B cell (primary cell): ENCODE results near the gene PPP2R2D. TPM values are rescaled to one million over a fixed set of nuclear protein-coding genes. Genes with fewer than 3 reads are reported as not detected.

ENCODE experiments used
- ATAC-seq: fragments of 200-7000 bp; cut with Tn5 transposase; one replicate; pipeline ENCODE4 v1.10.0; 2021; ENCODE audit warnings: low read depth, mild to moderate bottlenecking, moderate number of reproducible peaks, moderate library complexity
- CTCF ChIA-PET: fragments of 350-600 bp; sonication (Branson Sonifier 250); formaldehyde crosslinking; loops from one replicate; lab custom pipeline; 2021; ENCODE audit warnings: antibody characterized with exemption, inconsistent platforms; lab: Charles Lee
- POLR2A ChIA-PET: fragments of 350-600 bp; sonication (Branson Sonifier 250); formaldehyde crosslinking; loops from one replicate; lab custom pipeline; 2021; ENCODE audit warnings: antibody characterized with exemption; lab: Charles Lee
- DNase-seq: peaks from one replicate; pipeline ENCODE4 v3.0.0; 2013
- H2AFZ ChIP-seq: 2 replicates; pipeline ENCODE4 v1.6.1; 2012; ENCODE audit warnings: mild to moderate bottlenecking, low read depth, low read length; ENCODE audit not compliant: insufficient read depth, poor library complexity, severe bottlenecking
- H3K27ac ChIP-seq, 2 donors: 1 replicate in 1 of 2; 2 replicates in 1 of 2; pipeline ENCODE4 v1.5.1; 2012 to 2013; ENCODE audit warnings: low read length in 2 of 2, mild to moderate bottlenecking in 2 of 2, moderate library complexity in 1 of 2
- H3K27me3 ChIP-seq, 4 experiments: fragments of 200-600 bp in 1 of 4; sonication (generic) in 1 of 4; replicated peaks in 1 of 4; 1 replicate in 2 of 4; 2 replicates in 2 of 4; pipeline versions ENCODE4 v1.6.1 to v1.7.0; 2013 to 2016; ENCODE audit warnings: low read length in 3 of 4, mild to moderate bottlenecking in 2 of 4, mixed read lengths in 1 of 4, moderate library complexity in 1 of 4; ENCODE audit not compliant: insufficient read depth in 4 of 4, control insufficient read depth in 3 of 4; ENCODE audit errors: control extremely low read depth in 1 of 4
- H3K36me3 ChIP-seq, 2 experiments: replicated peaks in 1 of 2; 1 replicate in 1 of 2; 2 replicates in 1 of 2; pipeline versions ENCODE4 v1.6.1 to v1.7.1; 2013; ENCODE audit warnings: low read length in 1 of 2; ENCODE audit not compliant: insufficient read depth in 2 of 2, control insufficient read depth in 1 of 2; ENCODE audit errors: control extremely low read depth in 1 of 2, extremely low read depth in 1 of 2
- H3K4me1 ChIP-seq, 2 donors: fragments of 200-600 bp in 1 of 2; sonication (generic) in 1 of 2; 1 replicate in 1 of 2; 2 replicates in 1 of 2; pipeline versions ENCODE4 v1.5.1 to v1.6.1; 2013 to 2017; ENCODE audit warnings: low read length in 2 of 2; ENCODE audit not compliant: control insufficient read depth in 2 of 2, insufficient read depth in 2 of 2
- H3K4me2 ChIP-seq: replicated peaks from 2 replicates; pipeline ENCODE3; 2012; ENCODE audit warnings: mild to moderate bottlenecking, low read depth, low read length; ENCODE audit not compliant: poor library complexity, severe bottlenecking
- H3K4me3 ChIP-seq, 5 experiments: fragments of 200-600 bp in 1 of 5; sonication (generic) in 1 of 5; 1 replicate in 3 of 5; 2 replicates in 2 of 5; pipeline versions ENCODE4 v1.5.1 to v1.7.0; 2011 to 2016; ENCODE audit warnings: low read length in 4 of 5, mild to moderate bottlenecking in 4 of 5, low read depth in 2 of 5, control low read depth in 1 of 5, moderate library complexity in 1 of 5; ENCODE audit not compliant: insufficient read depth in 1 of 5; ENCODE audit errors: control extremely low read depth in 1 of 5, extremely low read depth in 1 of 5
- H3K79me2 ChIP-seq: fragments of 200-600 bp; sonication (generic); one replicate; pipeline ENCODE4 v1.6.0; 2016; ENCODE audit warnings: low read length; ENCODE audit not compliant: control insufficient read depth, insufficient read depth
- H3K9ac ChIP-seq: fragments of 200-600 bp; sonication (generic); 2 replicates; pipeline ENCODE4 v1.6.1; 2017; ENCODE audit warnings: mild to moderate bottlenecking, low read length, moderate library complexity
- H3K9me3 ChIP-seq, 3 donors: one replicate each; pipeline versions ENCODE4 v1.6.1 to v1.7.1; 2013; ENCODE audit warnings: low read length in 2 of 3; ENCODE audit not compliant: control insufficient read depth in 2 of 3, insufficient read depth in 1 of 3; ENCODE audit errors: control extremely low read depth in 1 of 3
- H4K20me1 ChIP-seq: 2 replicates; pipeline ENCODE4 v1.6.0; 2012; ENCODE audit warnings: mild to moderate bottlenecking, low read length; ENCODE audit not compliant: insufficient read depth, control insufficient read depth, poor library complexity, severe bottlenecking
- H3K27ac Mint-ChIP-seq: one replicate; pipeline ENCODE4 v1.8.0; 2021; ENCODE audit warnings: mixed read lengths
- H3K27me3 Mint-ChIP-seq: one replicate; pipeline ENCODE4 v1.8.0; 2021; ENCODE audit warnings: mixed read lengths
- H3K4me1 Mint-ChIP-seq: one replicate; pipeline ENCODE4 v1.8.0; 2021; ENCODE audit warnings: mixed read lengths
- H3K4me3 Mint-ChIP-seq: one replicate; pipeline ENCODE4 v1.8.0; 2021; ENCODE audit warnings: mixed read lengths
- H3K9me3 Mint-ChIP-seq: one replicate; pipeline ENCODE4 v1.8.0; 2022; ENCODE audit warnings: mixed read lengths; ENCODE audit not compliant: insufficient read depth
- CTCF ChIP-seq: fragments of 200-600 bp; IDR thresholded peaks from one replicate; pipeline ENCODE4 v1.8.0; 2022; ENCODE audit warnings: antibody characterized with exemption, mild to moderate bottlenecking
- EZH2 ChIP-seq: IDR thresholded peaks from 2 replicates; pipeline ENCODE4 v1.6.1; 2012; ENCODE audit warnings: borderline replicate concordance, low read depth, mild to moderate bottlenecking, moderate library complexity, low read length; ENCODE audit not compliant: insufficient read depth, poor library complexity, severe bottlenecking
- WGBS: methylation state at CpG from one replicate; pipeline ENCODE4 v1.1.5; 2013; ENCODE audit warnings: missing lambda C conversion rate; ENCODE audit not compliant: insufficient coverage; 5-methylcytosine and 5-hydroxymethylcytosine counted together
- intact Hi-C: fragments of 100-400 bp; cut with micrococcal nuclease; formaldehyde crosslinking; loops from one replicate; pipeline ENCODE4 v1.10.0; 2022
- polyA plus RNA-seq: library from polyadenylated mRNA; depleted of rRNA; stranded (reverse); fragments of >200 nt; gene quantifications from 2 replicates; pipeline ENCODE4 v1.2.3, GENCODE V29; 2012
- total RNA-seq, 2 donors: library from RNA; stranded (reverse); fragments of 120-200 nt in 1 of 2; gene quantifications; 1 replicate in 1 of 2; 2 replicates in 1 of 2; pipeline versions ENCODE4 v1.2.3 to v1.2.4, GENCODE V29; 2013 to 2022

Gene PPP2R2D
- total and polyA plus RNA-seq, 2 donors (not counting 1 experiment from before 2014, with no cell fraction given) = 25.8 to 45.6 TPM

- peaks cover 11 to 24% of the 10 kb centered on the region in 2 experiments for H3K36me3 ChIP-seq
- H2AFZ ChIP-seq = no peak overlapping the region
- no peak for TF ChIP-seq EZH2
- TF ChIP-seq CTCF = no peak
- H3K4me3 ChIP-seq = no peak overlapping the region
- Mint-ChIP-seq H3K9me3 (no peaks in the 10 kb centered on the region), H3K4me1 (peaks cover 57% of the 10 kb centered on the region), H3K4me3 (no peak overlapping the region), H3K27ac (no peak overlapping the region), H3K27me3 (no peaks in the 10 kb centered on the region)
- no peak for DNase-seq
- H3K27me3 ChIP-seq = no peaks in the 10 kb centered on the region
- H3K9ac ChIP-seq = no peak overlapping the region
- intact Hi-C loops = loop anchor here (10.0 kb wide), 1 partner anchor 1791 kb away; the partner anchor contains the start of gene C10orf143
- POLR2A ChIA-PET = no interaction called here
- peaks cover 19 to 20% of the 10 kb centered on the region in 2 donors for H3K4me1 ChIP-seq
- CTCF ChIA-PET = no interaction called here
- no peaks in the 10 kb centered on the region for H3K9me3 ChIP-seq
- no peak for ATAC-seq
- 95% methylated on average over 14 of the region's 17 CpGs for WGBS
- H3K27ac ChIP-seq = no peak overlapping the region
- H3K4me2 ChIP-seq = no peak overlapping the region
- H3K79me2 ChIP-seq = peaks cover 92% of the 10 kb centered on the region
- H4K20me1 ChIP-seq = peaks cover 77% of the 10 kb centered on the region
Measured at GRCh38 chr10:131905603-131906268, 4.9 kb downstream of the PPP2R2D start.

DNA sequence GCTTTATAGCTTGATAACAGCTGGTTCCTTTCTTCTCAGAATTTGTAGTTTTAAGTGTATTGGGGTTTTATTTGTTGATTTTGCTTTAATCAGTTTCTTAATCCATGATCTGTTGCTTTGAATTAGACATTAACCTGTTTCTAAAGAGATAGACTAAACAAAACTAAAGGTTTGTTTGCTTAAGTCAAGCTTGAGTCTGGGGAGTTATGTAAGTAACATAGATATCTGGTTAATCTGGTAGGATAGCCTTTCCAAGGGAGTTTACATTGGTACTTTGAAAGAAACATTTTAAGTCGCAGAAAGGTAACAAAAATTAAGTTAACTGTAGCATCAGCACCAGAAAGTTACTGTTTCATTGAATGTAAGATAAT lies 5.4 kb downstream of the PPP2R2D start:
- Mint-ChIP-seq H3K4me1 (peaks cover 57% of the 10 kb centered on the region), H3K9me3 (no peaks in the 10 kb centered on the region), H3K27me3 (no peaks in the 10 kb centered on the region), H3K27ac (no peak overlapping the region), H3K4me3 (no peak overlapping the region)
- Histone ChIP-seq H3K9me3 (no peaks in the 10 kb centered on the region), H3K79me2 (peaks cover 98% of the 10 kb centered on the region), H3K9ac (no peak overlapping the region), H3K27me3 (no peaks in the 10 kb centered on the region), H3K4me3 (no peak overlapping the region), H3K36me3 (peaks cover 11 to 28% of the 10 kb centered on the region in 2 experiments), H3K4me2 (no peak overlapping the region), H4K20me1 (peaks cover 82% of the 10 kb centered on the region), H2AFZ (no peak overlapping the region), H3K4me1 (peaks cover 19 to 20% of the 10 kb centered on the region in 2 donors), H3K27ac (no peak overlapping the region)
- ChIA-PET CTCF (interaction anchor here (1.1 kb wide), 1 partner anchor 33 kb away, joined by 4 read pairs; no protein-coding TSS in a partner anchor), POLR2A (no interaction called here)
- no peak for TF ChIP-seq EZH2
- no peak for TF ChIP-seq CTCF
- ATAC-seq (no peak), DNase-seq (no peak)
- intact Hi-C loops = loop anchor here (10.0 kb wide), 1 partner anchor 1791 kb away; the partner anchor contains the start of gene C10orf143
- 88% methylated on average over 1 of the region's 1 CpG for WGBS
